Activated CD4-positive, CD25-positive, alpha-beta regulatory T cell treated with anti-CD3 and anti-CD28 coated beads, Interleukin-2, amount 50 U/mL, for 24 hours (primary cell): ENCODE measurements around the gene KRTAP10-1.
"Not testable (repeated sequence)": the region's sequence is repeated elsewhere in the genome, so short reads cannot be mapped to it uniquely, and the experiment has no call there.

Experiments used
- ATAC-seq, 2 donors: fragments of 150-1000 bp; cut with Tn5 transposase; one replicate each; pipeline ENCODE4 v1.10.0; 2021; ENCODE audit warnings: mild to moderate bottlenecking in 1 of 2, moderate library complexity in 1 of 2

KRTAP10-1 gene

DNA sequence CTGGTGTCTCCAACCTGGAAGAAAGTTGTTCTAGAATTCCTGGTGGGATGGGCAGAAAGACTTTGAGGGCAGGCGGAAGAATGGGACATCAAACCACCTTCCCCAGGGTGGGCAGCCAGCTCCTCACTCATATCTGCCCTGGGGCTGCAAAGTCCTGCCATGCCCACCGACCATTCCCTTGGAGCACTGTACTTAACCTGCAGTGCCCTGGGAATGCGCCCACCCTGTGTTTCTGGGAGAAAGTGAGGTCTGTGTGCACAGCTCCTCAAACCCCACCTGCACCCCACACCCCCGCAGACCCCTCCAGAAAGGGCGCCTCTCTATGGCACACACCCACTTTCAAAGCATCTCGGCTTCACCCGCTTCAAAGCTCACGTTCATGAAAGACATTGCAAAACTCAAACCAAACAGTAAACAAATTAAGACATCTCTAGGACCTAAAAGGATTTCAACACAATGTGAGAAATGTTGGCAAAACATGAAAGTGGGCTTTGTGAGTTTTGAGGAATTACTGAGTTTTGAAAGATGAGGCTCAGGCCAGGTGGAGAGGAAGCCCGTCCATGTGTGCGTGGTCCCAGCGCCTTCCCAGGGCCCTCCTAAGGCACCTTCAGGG, 25.1 kb downstream of the KRTAP10-1 start:
- ATAC-seq, result no peak

GRCh38 chr21:44514218-44514520, 25.8 kb downstream of the KRTAP10-1 start:
- ATAC-seq, result no peak

GRCh38 chr21:44513389-44514217, 26.4 kb downstream of the KRTAP10-1 start:
- no peak for ATAC-seq

DNA sequence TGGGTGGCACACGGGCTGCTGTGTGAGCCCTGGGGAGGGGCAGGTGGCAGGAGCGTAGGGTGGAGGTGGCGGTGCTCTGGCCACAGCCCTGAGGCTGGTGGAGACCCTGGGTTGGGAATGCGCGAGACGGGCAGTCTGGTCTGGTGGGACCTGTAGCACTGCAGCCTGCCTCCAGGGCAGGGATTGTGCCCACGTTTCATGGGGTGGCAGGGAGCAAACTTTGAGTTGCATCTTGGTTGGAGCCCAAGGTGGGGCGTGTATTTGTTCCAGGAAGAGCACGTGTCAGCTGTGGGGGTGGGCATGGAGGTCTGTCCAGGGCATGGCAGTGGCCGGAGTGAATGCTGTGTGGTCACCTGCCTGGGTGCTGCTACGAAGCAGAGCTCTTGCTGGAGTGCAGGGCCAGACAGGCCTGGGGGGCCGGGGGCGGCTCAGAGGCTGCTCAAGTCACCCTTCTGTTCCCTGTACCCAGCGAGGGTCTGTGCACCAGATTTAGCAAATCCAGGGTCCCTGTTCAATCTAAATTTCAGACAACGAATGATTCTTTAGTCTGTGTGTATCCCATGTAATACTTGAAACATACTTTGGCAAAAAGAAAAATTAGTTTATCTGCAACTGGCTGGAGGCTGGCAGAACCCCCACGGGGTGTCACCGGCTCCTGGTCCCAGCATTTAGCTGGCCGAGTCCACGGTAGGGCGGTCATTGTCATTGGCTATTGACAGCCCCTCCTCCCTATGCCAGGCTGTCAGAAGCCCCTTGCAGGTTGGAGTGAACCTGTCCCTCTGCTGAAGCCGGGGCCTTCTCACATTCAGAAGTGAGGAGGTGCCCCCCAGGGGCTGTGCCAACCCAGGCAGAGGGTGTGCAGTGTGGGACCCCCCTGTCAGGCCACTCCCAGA, 27.3 kb downstream of the KRTAP10-1 start:
- ATAC-seq, result no peak

DNA sequence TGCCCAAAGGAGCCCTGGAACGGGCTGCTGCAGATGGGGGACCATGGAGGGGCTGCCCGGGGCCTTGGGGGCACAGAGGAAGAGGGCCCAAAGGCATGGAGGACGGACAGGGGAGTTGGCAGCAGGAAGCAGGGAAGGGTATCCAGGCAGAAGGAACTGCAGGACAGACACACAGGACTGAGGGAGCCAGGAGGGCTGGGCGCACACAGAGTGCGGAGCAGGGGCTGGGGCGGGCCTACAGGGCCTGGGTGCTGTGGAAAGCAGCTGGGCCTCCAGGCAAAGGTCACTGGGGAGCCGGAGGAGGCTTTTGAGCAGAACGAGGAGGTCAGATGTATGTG, 28.1 kb downstream of the KRTAP10-1 start:
- ATAC-seq, result no peak

GRCh38 chr21:44511219-44511937, 28.6 kb downstream of the KRTAP10-1 start:
- no peak for ATAC-seq

GRCh38 chr21:44510508-44511218, 29.3 kb downstream of the KRTAP10-1 start:
- ATAC-seq, result peak; percentile 83 to 84

DNA sequence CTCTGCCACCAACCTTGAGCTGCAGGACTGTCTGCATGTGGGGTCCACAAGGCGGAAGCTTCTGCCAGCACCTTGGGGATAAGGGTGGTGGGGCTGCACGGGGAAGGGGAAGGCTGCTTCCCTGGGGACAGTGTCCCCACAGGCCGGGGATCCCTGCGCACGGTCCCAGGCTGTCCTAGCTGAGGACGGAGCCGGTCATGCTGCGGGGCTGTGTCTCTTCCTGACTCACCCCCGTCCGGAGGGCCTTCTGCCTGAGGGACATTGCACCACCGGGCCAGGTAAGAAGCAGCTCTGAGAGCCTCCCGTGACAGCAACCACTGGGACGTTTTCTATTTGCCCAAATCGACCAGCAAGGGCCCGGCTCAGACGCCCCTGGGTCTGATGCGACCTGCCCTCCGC, 29.9 kb downstream of the KRTAP10-1 start:
- no peak for ATAC-seq

DNA sequence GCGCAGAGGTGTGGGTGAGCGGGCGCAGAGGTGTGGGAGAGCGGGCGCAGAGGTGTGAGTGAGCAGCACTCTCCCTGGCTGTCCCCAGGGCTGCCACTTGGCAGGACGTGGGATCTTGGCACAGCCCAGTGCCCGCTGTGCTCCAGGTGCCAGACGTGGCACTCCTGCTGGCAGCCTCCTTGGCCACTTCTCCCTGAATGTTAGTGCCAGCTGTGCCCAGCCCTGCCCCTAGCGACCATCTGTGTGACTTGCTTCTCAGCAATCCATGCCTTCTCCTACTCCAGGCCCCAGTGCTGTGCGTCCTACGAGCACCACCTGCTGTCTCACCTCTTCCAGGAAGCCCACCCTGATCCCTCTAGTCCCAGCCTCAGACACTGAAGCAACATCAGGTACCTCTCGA, 30.5 kb downstream of the KRTAP10-1 start:
- ATAC-seq, result no peak

GRCh38 chr21:44508711-44509445, 31.1 kb downstream of the KRTAP10-1 start:
- no peak for ATAC-seq

DNA sequence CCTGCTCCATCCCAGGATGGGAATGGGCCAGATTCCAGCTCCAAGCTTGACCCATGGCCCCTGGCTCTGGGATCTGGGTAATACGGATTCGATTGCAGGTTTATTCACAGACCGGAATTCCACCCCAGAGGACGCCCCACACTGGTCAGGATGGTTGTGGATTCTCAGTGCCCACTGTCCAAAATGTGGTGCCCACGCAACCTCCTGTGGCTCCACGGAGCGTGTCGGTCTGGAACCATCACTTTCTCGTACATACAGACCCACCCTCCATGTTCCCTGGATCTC, 31.6 kb downstream of the KRTAP10-1 start:
- no peak for ATAC-seq

DNA sequence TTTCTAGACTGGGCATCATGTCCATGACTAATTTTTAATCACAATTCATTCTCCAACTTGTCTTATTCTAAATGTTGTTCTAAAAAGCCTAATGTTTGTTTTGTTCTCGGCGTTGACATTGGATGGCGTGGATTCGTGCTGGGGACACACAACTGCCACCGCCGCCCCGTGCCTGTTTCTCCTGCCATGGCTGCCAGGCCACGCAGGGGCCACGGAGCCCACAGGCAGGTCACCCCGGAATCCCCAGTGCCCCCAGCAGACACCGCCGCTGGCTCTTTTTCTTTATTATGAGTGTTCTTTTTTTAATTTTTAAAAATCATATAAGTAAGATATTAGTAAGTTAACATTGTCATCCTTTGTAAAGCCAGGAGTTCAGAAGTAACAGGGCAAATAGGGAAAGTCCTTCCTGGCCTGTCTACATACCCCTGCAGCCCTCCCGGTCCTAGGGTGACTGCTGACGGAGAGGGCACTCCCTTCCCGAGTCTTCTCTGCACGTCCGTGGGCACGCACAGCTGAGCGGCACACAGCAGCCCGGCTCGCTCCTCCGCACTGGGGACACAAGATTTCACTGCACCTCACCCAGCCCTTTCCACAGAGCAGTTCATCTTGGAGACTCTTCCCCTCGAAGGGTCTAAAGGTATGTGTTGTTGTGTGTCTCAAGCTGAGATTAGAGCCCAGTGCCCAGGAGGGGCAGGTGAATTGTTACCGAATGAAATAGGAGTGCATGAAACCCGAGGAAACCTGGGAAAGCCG, 32.1 kb downstream of the KRTAP10-1 start:
- ATAC-seq, result no peak

GRCh38 chr21:44506279-44507255, 33.4 kb downstream of the KRTAP10-1 start:
- no peak for ATAC-seq

- no peak for ATAC-seq
These were observed 34.2 kb downstream of the KRTAP10-1 start for GRCh38 chr21:44505673-44506278.

GRCh38 chr21:44503901-44504399, 36.0 kb downstream of the KRTAP10-1 start:
- ATAC-seq, result no peak

- ATAC-seq, result not testable (repeated sequence)
These were observed 36.7 kb downstream of the KRTAP10-1 start for GRCh38 chr21:44503006-44503889.

DNA sequence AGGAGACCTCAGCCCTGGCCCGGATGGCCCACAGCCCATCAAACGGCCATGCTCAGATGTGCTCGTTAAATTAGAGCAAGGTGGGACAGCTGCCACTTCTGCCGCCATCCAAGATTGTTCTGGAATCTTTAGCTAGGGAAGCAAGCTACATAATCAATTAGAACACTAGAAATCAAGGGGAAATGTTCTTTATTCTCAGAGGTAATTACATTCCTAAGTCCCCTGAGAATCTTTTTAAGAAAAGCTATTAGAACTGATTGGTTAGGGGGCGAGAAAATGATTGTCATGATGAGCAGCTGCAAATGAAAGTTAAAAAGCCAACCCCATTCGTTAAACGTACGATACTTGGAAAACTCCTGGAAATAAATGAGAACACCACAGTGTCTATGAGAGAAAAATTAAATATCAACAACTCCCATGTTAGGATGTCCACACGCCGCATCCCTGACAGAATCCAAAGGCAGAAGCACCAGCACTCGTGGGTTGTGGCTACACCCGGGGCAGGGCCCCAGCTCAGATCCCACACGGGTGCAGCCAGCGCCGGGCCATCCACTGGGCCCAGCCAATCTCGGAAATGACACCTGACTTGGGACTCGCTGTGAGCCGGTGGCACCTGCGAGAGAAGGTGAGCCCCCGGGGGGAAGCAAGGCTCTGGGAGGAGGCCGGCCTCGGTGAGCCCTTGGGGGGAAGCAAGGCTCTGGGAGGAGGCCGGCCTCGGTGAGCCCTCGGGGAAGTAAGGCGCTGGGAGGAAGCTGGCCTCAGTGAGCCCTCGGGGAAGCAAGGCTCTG, 37.6 kb downstream of the KRTAP10-1 start:
- ATAC-seq, result no peak
